ENCODE results near the gene UBQLN4.
A peak's percentile ranks its signal among the peaks of the same experiment; 100 is the strongest.

Gene UBQLN4

DNA sequence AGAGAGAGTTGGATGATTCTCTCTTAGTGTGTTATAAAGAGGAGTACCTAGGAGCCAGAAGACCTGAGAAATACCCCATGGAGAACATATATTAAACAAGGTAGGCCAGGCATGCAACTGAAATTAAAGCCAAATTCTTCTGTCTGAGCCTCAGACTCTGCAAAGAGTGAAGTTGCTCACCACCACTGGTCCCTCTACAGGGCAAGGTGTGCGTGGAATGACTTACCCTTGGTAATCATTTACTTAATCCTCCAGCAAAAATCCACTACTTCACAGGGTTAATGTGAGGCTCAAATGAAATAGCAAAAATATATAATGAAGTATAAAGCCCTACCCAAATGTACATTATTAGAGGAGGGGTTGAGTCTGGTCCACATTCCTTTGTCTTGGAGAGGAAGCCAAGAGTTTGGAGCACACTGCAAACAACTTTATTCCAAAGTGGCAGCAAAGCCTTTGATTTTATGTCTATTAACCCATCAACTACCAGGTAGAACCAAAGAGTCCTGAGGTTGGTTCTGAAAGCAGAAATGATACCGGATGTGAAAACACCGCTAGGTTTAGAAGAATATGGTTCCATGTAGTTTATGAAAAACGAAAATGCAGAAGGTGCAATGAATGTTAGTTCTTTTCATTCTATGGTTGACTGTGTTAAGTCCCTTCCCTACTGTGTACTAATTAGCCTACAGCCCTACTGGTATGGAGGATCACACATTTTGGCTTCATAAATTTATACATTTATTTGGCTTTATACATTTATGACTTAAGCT, 41.4 kb downstream of the UBQLN4 start (continued):
- no peak for TF ChIP-seq ZBTB10 (tag by site-specific recombination; IDR thresholded peaks at IDR 0.05)

DNA sequence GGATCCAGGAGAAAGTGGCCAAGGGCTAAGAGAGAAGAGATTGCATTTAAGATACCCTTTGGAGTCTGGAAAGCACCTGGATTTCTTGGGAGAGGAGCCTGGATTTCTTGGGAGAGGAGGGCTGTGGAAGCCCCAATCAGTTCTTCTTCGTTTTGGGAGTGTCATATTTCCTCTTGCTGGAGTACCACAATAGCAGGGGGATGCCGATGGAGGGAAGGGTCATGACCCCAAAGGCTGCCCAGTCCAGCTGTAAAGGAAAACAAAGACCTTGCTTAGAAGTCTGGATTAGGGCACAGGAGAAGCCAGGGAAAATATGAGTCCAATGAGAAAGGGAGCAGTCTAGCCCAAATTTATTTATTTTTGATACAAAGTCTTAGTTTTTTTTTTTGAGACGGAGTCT, 44.2 kb downstream of the UBQLN4 start:
- Histone ChIP-seq H3K9me3 (ENCODE audit: control insufficient read depth, insufficient read depth, low read depth, low read length) (no peaks in the 10 kb centered on the region), H3K36me3 (ENCODE audit: control insufficient read depth in 2 of 2, insufficient read depth in 1 of 2, low read length in 2 of 2) (peaks cover 37 to 67% of the 10 kb centered on the region in 2 experiments), H3K27ac (ENCODE audit: extremely low read depth, low read depth, low read length) (no peak overlapping the region), H3K4me1 (ENCODE audit: control insufficient read depth, insufficient read depth, low read length) (no peaks in the 10 kb centered on the region), H3K4me3 (ENCODE audit: low read depth, low read length) (no peak overlapping the region)
- TF ChIP-seq IKZF3 (tag by site-specific recombination; IDR thresholded peaks at IDR 0.05) (peak; percentile 33; the same call in 1 of the 2 replicates), ZNF580 (tag by site-specific recombination; IDR thresholded peaks at IDR 0.05) (no peak)
- ChIA-PET CTCF (interaction anchor here (1.2 to 2.0 kb wide), 2 partner anchors 13 to 57 kb away, joined by 3 to 9 read pairs; no protein-coding TSS in a partner anchor), POLR2A (interaction anchor here (0.9 kb wide), 1 partner anchor 26 kb away, joined by 3 read pairs; no protein-coding TSS in a partner anchor)

DNA sequence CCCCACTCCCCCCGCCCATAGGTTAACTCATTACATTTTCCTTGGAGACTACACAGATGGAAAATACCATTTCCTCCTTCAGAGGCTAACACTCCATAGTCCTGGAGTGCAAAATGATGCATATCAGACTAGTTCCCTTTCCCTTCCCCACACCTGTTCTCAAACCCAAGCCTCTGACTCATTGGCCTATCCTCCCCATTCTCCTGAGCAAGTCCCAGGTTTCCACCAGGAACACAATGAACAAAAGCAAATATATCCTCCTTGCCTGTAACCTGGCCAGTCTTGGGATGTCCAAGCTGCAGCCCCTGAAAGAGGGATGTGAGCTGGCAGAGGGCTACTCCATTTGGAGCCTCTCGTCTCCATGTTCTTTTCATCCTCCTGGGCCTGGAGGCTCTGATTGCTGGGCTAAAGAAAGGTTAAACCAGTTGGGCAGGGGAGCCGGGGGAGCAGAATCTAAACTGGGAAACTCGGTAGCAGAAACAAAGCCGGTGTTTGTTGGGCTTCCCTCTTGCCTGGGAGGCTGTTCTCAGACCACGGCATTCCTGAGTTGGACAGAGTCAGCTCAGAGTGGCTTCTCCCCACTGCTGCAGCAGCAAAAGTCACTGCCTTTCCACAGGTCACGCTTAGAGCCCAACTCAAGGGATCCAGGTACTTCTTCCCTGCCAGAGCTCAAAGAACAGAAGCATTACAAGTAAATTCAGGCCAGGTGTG, 46.8 kb downstream of the UBQLN4 start:
- H3K27ac ChIP-seq (ENCODE audit: extremely low read depth, low read depth, low read length) = no peak overlapping the region
- CTCF ChIA-PET = interaction anchor here (0.6 to 1.4 kb wide), 3 partner anchors 17 to 72 kb away, joined by 3 to 6 read pairs (median 4); partner anchors contain the start of gene KHDC4
- no peaks in the 10 kb centered on the region for H3K9me3 ChIP-seq (ENCODE audit: control insufficient read depth, insufficient read depth, low read depth, low read length)
- peaks cover 15 to 43% of the 10 kb centered on the region in 2 experiments; a peak in 2 of 3 replicates for H3K36me3 ChIP-seq (ENCODE audit: control insufficient read depth in 2 of 2, insufficient read depth in 1 of 2, low read length in 2 of 2)
- POLR2A ChIA-PET = interaction anchor here (0.6 kb wide), 1 partner anchor 654 kb away, joined by 9 read pairs; no protein-coding TSS in a partner anchor
- no peaks in the 10 kb centered on the region for H3K4me1 ChIP-seq (ENCODE audit: control insufficient read depth, insufficient read depth, low read length)
- H3K4me3 ChIP-seq (ENCODE audit: low read depth, low read length) = no peak overlapping the region
- TF ChIP-seq ZNF404 (tag by site-specific recombination; IDR thresholded peaks at IDR 0.05) = no peak
- TF ChIP-seq PRDM10 (tag by site-specific recombination; IDR thresholded peaks at IDR 0.05) = peak; percentile 74
- TF ChIP-seq ZNF133 (tag by site-specific recombination; IDR thresholded peaks at IDR 0.05) = no peak
- no peak for TF ChIP-seq ZBTB48 (tag by site-specific recombination; IDR thresholded peaks at IDR 0.05)
- TF ChIP-seq ZNF518A (tag by site-specific recombination; conservative IDR thresholded peaks at IDR 0.05; ENCODE audit: low read depth) = no peak
- TF ChIP-seq WT1 (tag by site-specific recombination; IDR thresholded peaks at IDR 0.05) = no peak
- TF ChIP-seq ZBTB20 (tag by site-specific recombination; IDR thresholded peaks at IDR 0.05) = no peak
- no peak for TF ChIP-seq ZNF2 (tag by site-specific recombination; IDR thresholded peaks at IDR 0.05)
- no peak for TF ChIP-seq ZNF112 (tag by site-specific recombination; IDR thresholded peaks at IDR 0.05)
- TF ChIP-seq ZSCAN5A (tag by site-specific recombination; IDR thresholded peaks at IDR 0.05) = no peak
- TF ChIP-seq, protein P1, sequence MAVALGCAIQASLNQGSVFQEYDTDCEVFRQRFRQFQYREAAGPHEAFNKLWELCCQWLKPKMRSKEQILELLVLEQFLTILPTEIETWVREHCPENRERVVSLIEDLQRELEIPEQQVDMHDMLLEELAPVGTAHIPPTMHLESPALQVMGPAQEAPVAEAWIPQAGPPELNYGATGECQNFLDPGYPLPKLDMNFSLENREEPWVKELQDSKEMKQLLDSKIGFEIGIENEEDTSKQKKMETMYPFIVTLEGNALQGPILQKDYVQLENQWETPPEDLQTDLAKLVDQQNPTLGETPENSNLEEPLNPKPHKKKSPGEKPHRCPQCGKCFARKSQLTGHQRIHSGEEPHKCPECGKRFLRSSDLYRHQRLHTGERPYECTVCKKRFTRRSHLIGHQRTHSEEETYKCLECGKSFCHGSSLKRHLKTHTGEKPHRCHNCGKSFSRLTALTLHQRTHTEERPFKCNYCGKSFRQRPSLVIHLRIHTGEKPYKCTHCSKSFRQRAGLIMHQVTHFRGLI (tag by site-specific recombination; IDR thresholded peaks at IDR 0.05) = peak; percentile 78
